Hematopoietic multipotent progenitor cell treated with erythropoietin and hydrocortisone succinate and interleukin-3 and kit ligand, for 17 days (in vitro differentiated cells): Measurements from ENCODE around the gene HARS1.
"Not testable (repeated sequence)": the region's sequence is repeated elsewhere in the genome, so short reads cannot be mapped to it uniquely, and the experiment has no call there.

ENCODE experiments used
- DNase-seq: peaks from one replicate; pipeline ENCODE4 v3.0.0-alpha.2; 2015; ENCODE audit warnings: low spot score

Gene HARS1

DNA sequence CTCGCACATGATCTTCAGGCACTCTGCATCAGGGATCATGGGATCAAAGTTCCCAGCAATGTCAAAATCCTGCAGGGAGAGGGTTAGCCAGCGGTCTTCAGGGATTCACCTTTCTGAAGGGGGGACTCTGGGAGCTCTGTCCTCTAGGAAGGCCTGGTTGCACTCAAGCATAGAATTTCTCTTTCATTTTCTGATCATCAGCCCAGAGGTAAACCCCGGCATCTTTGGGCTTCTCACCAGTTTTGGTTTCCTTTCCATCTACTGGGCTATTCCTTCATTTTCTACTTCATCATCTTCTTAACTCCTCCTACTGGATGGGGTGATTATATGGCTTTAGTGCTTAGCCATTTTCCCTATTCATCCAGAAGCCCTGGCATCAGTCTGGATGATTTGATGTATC, 13.2 kb downstream of the HARS1 start:
- no peak for DNase-seq

DNA sequence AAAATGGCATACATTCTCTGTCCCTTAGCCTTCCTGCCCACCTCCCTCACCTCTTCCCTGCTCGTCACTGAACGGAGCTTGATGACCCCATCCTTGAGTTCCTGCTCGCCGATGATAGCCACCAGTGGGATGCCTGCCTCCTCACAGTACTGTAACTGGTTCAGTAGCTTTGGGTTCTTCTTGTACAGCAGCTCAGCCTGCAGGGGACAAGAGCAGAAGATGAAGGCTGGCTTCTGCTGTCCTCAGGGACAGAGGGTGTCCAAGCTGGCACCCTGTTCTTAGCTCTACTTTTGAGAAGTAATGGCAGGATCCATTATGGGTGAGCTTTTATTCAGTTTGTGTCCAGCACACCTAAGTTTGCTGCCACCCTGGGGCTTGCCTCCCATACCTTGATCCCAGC, 16.5 kb downstream of the HARS1 start:
- no peak for DNase-seq

DNA sequence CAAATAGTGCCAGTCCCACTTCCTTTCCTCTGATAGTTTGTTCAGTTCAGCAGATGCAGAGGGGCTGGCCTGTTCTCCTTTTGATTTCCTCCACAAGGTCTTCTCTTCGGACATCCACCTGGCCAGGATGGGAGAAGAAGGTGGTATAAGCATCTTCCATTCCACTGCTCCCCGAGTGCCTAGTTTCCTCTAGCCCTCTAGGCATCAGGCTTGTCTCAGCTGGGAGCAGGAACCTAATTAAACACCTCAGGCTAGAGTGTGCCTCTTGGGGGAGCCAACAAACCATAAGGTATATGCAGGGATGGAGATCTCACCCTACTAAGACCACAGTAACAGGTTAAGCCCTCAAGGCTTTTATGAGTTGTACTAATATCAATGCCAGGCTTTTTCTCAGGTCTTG, 17.0 kb downstream of the HARS1 start:
- no peak for DNase-seq

DNA sequence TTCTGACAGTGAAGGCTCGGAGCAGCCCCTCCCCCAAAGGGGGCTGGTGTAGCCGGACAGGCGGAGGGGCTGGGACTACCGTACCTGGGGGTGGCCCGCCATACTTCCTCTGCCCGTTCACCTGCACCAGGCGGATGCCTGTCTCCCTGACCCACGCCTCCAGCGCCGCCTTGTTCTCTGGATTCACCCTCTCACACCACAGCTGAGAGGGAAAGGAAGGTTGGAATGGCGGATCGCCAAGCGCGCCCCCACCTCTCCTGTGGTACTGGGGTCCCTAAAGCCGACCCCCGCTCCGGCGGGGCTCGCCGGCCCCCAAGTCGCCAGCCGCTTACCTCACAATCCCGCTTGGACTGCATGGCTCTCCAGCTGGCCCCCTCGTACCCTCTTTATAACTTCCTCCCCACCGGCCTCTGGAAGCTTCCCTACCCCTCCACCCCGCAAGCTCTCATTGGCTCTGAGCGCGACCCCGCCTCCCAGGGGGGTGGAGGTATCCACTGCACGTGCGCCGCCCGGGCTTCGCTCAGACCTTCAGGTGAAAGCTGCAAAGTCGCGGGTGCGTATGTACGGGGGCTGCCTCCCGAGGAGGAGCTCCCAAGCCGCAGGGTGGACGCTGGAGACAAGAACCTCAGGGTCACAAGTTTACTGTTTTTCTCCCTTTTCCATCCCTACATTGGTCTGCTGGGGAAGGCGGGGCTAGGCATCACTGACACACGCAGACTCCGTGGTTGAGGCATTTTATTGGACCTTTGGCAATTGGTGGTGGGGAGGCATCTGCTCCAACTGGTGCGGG, 17.8 kb downstream of the HARS1 start, which contains the start of gene DND1:
TSS of gene DND1 (minus strand) at position 390 of the 790 bp plus-strand sequence. CDS start at position 356, 34 bp downstream.
- no peak for DNase-seq

DNA sequence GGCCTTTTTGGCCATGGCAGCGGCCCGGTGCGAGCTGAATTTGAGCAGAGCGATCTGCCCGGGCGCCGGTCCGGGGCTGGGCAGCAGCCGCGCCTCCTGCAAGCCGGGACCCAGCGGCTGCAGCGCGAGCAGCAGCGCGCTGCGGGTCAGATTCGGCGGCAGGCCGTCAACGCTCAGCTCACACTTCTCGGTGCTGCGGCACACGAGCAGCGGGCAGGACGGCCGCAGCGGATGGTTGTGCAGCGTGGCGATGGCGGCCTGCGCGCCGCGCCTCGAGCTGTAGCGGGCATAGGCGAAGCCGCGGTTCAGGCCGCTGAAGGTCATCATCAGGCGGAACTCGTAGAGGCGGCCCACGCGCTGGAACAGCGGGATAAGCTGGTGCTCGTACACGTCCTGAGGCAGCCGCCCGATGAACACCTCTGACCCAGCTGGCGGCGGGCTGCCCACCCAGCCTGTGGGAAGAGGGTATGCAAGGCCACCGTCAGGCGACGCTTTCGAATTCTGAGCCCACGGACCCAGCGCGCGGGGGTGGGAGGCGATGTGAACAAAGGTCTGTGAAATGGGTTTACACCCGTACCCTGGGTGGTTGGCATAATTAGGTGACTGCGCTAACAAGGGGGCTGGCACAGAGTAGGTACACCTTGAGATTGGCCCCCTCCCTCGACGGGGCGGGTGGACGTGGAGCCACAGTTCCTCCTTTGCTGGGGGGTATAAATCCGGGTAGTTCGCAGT, 18.5 kb downstream of the HARS1 start:
- DNase-seq, result no peak

DNA sequence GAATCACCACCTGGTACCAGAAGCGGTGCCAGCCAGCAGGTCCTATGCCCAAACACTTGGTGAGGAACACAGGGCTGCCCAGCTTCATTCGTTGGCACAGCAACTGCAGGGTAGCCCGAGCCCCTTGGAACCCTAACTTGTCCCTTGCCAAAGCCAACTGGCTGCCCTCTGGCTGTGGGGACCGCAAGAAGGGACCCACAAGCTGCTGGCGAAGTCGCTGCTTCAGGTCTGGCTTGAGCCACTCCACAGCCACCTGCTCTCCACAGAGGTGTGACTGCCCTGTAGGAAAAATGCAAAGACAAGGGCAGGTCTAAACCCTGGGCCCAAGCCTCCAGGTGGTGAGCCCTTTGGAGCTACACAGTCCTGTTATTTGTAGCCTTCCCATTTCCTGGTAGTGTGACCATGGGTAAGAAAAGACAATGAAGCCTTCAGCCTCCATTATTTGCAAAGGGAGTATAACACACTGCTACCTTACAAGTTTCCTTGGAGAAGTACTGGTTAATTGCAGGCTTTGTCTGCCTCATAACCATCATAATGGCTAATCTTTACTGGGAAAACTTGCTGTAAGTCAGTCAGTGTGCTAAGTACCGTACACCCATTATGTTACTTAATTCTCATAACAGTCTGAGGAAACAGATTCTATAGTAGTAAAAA, 19.6 kb downstream of the HARS1 start:
- no peak for DNase-seq

DNA sequence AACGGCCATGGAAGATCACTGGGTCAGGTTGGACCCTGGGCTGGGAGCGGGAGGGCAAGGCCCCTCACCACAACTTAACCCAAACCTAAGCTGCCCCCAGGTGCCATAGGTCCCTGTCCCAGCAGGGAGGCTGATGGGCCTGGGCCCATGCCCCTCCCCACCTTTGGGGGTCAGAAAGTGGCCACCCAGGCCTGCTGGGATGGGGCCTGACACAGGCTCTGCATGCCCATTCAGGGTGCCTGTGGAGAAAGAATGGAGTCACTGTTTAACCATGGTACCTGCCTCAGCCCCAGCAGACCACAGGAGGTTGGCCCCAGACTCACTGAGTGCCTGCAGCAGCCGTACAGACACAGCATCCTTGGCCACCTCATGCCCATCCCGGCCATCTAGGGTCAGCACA, 20.1 kb downstream of the HARS1 start:
- not testable (repeated sequence) for DNase-seq

DNA sequence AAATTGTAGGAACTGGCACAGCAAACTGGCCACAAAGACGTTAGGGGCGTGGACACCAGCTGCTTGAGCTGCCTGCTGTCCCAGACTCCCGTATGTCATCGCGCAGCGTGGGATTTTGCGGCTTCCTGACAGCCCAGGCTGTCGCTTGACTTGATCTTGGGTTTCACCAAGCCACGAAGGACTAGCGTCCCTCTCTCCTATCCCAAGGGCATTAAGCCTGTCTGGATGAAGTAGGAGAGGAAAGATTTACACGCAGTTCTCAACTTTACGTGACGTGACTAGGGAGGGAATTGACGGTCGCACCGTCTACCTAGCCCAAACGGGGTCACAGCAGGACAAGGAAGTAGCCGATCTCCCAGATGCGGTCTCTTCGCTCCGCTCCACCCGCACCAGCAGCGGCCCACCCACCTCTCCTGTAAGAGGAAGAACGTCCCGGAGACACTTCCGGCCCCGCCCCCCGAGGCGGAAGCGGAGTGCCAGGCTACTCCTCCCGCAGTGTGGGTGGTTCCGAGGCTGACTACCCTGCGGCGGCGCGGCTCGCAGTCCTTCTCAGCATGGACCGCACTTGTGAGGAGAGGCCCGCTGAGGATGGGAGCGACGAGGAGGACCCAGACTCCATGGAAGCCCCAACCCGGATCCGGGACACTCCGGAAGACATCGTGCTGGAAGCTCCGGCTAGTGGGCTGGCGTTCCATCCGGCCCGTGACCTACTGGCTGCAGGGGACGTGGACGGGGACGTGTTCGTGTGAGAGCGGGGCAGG, 26.6 kb downstream of the HARS1 start, which contains the start of gene WDR55:
TSS of gene WDR55 (plus strand) at position 546 of the 761 bp plus-strand sequence. CDS start at position 555, 9 bp downstream.
- peak; percentile 94 for DNase-seq

DNA sequence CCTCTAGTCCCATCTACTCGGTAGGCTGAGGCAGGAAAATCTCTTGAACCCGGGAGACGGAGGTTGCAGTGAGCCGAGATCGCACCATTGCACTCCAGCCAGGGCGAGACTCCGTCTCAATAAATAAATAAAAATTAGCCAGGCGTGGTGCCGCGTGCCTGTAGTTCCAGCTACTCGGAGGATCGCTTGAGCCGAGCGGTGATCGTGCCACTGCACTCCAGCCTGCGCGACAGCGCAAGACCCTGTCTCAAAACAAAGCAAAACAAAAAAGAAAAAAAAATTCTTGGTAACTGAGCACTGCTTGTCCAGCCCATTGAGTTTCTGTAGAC, 27.2 kb downstream of the HARS1 start:
- no peak for DNase-seq

DNA sequence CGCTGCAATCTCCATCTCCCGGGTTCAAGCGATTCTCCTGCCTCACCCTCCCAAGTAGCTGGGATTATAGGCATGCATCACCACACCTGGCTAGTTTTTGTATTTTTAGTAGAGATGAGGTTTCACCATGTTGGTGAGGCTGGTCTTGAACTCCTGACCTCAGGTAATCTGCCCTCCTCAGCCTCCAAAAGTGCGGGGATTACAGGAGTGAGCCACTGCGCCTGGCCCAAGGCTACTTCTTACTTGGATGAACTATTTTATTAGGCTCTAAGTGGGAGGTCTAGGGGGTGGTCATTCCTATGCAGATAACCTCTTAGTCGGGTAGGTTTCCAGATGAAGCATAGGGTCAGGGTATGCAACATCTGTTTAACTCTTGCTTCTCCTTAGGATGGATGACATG, 30.8 kb downstream of the HARS1 start:
- not testable (repeated sequence) for DNase-seq

DNA sequence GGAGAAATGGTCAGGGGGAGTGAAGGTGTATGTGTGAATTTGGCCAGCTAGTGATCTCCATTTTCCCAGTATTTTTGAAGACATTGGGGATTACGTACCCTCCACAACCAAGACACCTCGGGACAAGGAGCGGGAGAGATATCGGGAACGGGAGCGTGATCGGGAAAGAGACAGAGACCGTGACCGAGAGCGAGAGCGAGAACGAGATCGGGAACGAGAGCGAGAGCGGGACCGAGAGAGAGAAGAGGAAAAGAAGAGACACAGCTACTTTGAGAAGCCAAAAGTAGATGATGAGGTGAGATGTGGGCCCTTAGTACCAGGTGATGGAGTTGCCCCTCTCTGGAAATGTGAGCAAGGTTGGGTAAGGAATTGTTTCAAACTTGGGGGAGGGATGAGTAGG, 32.3 kb downstream of the HARS1 start:
- DNase-seq, result no peak

DNA sequence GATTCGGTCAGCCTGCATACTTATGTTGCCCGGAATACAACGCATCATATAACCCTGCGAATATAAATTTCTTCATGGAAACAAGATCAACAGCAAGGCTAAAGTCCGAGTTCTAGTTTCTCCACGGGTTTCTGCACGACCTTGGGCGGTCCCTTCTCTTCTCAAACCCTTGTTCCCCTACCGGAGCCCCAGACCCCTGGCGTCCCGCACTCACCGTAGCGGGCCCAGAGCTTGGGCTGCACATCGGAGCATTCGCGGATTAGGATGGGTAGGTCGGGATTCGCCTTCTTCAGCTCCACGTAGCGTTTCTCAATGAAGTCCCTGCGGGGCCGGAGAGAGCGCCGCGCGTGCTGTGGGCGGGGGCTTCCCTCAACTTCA, 44.1 kb downstream of the HARS1 start:
- no peak for DNase-seq

DNA sequence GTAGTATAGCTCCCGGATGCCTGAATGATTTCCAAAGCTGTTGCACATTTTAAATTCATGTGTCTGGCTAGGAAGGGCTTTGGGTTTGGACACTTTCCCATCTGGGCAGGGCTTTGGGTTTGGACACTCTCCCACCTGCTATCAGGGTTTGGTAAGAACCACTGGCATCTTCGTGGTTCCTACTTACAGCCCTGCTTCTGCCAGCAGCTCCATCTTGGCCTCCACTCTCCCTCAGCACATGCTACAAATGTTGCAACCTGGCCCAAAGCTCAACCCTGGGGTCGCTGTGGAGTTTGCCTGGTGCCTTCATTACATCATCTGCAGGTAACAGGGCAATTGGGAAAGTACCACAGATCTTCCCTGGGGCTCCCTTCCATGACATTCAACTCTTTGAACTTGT, 48.5 kb downstream of the HARS1 start:
- no peak for DNase-seq

DNA sequence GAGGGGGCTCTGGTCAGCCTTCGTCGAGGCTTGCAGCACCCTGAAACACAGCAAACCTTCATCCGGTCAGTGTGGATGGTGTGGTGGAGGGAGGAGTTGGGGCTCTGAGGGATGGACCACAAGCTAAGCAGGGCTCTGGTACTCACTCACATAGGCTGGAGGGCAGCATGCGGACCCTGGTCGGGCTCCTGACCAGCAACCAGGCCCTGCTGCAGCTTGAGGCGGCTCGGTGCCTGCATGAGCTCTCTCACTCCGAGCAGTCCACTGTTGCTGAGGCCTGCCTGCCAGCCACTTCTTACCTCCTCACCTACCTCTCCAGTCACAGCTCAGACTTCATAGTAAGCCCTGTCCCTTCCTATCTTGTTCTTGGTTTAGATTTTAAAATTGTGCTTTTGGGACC, 49.5 kb downstream of the HARS1 start:
- DNase-seq, result no peak

DNA sequence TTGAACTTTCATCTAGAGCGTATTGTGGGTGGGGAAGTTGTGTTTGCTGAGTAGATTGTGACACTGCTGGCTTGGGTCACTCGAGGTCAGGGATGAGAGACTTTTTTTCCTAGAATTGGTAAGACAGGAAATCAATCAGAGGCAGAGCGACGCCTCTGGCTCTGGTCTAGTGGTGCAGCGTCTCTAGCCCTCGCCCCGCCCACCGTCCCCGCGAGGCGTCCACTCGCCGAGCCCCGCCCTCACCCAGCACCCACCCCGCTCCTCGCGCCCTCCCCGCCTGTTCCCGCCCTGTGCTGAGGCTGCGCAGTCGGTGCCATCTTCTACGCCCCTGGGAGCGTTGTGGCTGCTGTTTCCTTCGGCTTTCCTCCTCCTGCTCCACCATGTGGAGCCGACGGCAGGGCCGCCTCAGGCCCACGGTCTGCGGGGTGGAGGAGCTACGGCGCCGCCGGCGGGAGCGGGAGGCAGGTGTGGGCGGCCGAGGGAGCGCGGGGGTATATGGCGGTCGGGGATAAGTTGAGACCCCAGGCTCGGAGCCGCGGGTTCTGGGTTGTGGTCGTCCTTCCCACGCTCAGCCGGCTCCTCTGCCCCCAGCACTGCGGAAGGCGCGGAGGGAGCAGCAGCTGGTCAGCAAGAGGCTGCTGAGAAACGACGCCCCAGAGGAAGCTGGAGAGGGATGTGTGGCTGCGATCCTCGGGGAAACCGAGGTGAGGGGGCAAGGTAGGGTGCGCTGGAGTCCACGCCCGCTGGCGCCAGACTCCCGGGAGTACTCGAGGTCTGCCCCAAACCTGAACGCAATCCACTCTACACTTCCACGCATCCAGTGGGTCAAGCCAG, 51.8 kb downstream of the HARS1 start, which contains the start of gene TMCO6:
TSS of gene TMCO6 (plus strand) at position 304 of the 834 bp plus-strand sequence. CDS start at position 381, 77 bp downstream.
- DNase-seq, result peak; percentile 97

DNA sequence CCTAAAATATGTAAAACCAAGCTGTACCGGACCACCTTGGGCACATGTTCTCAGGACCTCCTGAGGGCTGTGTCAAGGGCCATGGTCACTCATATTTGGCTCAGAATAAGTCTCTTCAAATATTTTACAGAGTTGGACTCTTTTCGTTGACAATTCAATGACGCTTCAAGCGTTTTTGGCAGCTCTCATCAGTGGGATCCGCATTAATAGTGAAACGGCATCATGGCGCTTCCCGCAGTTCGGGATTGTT, 52.3 kb downstream of the HARS1 start:
- not testable (repeated sequence) for DNase-seq

DNA sequence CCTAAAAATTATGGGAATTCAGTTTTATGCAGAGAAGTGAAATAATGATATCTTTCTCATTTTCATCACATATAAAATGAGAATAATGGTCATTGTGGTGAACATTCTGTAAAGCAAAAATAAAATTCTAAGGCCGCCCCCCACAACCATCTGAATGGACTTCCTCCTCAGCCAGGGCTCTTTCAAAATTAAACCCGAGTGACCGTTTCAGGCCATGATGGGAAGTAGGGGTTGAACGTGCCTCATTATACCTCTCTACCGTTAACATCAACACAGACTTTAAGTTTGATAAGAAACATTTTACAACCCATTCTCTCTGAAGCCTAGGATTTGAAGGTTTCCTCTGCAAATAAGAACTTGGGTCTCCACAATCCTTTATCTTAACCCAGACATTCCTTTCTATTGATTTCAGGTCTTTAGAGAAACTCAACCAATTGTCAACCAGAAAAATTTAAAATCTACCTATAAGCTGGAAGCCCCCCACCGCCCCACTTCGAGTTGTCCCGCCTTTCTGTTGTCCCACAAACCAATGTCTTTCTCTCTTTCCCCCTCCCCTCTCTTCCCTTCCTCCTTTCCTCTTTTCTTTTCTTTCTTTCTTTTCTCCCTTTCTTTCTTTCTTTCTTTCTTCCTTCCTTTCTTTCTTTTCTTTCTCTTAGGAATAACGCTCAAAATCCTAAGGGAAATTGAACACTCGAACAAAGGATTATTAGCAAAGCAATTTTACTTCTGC, 53.6 kb downstream of the HARS1 start:
- DNase-seq, result no peak

DNA sequence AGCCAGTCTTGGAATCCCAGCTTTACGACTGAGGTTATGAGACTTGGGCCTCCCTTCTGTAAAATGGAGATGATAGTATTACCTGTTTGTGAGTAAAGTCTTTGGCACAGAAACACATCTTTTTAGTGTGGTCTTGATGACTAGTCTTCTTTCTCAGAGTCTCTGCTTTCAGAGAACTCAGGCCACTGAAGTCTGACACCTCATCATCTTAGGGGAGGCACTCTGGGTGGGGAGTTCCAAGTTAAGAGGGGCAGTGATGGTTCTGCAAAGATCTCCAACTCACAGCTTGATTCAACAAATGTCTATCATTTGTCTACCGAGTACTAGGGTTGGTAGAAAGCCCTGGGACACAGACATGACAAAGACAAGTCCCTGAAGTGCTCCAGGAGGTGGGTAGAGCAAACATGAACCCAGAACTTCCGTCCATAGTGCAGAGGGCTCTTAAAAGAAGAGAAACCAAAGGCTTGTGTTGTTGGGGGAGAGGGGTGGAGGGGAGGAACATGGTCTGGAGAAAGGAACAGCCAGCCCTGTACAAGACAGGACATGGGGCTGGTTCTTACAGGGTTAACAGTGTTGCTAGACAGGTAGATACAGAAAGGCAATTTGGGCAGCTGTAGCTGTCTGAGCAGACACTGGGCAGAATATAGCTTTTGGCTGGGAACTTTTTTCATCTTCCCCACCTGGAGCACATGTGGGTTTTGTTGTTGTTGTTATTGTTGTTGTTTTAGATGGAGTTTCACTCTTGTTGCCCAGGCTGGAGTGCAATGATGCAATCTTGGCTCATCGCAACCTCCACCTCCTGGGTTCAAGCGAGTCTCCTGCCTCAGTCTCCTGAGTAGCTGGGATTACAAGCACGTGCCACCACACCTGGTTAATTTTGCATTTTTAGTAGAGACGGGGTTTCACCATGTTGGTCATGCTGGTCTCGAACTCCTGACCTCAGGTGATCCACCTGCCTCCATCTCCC, 55.6 kb downstream of the HARS1 start:
- no peak for DNase-seq

DNA sequence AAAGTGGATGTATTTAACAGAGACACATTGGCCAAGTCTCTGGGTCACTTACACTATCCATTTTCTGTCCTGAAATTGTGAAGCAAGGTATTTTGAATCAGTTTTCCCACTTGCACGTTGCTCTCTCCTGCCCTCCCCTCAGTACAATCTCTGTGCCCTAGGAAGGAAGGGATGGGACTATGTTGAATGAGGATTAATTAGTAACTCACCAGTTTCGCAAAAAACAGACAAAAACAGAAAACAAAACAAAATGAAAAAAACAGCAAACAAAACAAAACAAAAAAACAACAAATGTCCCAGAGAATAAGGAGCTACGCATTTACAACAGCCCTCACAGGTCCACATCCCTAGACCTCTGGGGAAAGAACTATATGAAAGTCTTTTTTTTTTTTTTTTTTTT, 57.1 kb downstream of the HARS1 start:
- DNase-seq, result no peak

DNA sequence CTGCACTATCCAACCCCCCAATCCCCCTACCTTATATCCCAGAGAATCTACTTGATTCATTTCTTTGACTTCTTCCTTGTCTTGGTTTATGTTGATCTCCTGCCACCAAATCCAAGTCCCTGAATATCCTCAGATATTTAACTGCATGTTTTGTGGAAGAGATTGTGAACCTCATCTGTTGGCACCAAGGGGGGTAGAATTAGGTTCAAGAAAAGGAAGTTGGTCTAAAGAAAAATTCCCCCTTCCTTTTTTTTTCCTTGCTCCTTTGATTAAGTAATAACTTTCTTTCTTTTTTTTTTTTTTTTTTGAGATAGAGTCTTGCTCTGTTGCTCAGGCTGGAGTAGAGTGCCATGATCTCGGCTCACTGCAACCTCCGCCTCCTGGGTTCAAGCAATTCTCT, 57.7 kb downstream of the HARS1 start:
- DNase-seq, result no peak
